Endodermal cell (in vitro differentiated cells): ENCODE data around the gene PITHD1. TPM values are rescaled to one million over a fixed set of nuclear protein-coding genes. Genes with fewer than 3 reads are reported as not detected.

ENCODE experiments used
- DNase-seq: peaks from one replicate; pipeline ENCODE4 v3.0.0-alpha.2; 2017
- H3K27ac ChIP-seq: 2 replicates; pipeline ENCODE4 v1.5.1; 2013; ENCODE audit warnings: mild to moderate bottlenecking, low read depth, low read length, moderate library complexity
- H3K27me3 ChIP-seq: 2 replicates; pipeline ENCODE4 v1.6.1; 2013; ENCODE audit warnings: mild to moderate bottlenecking, low read length, moderate library complexity; ENCODE audit not compliant: insufficient read depth, control insufficient read depth, poor library complexity, severe bottlenecking
- H3K36me3 ChIP-seq: 2 replicates; pipeline ENCODE4 v1.7.0; 2013; ENCODE audit warnings: mild to moderate bottlenecking, low read length, moderate library complexity; ENCODE audit not compliant: control insufficient read depth, insufficient read depth
- H3K4me1 ChIP-seq: one replicate; pipeline ENCODE4 v1.7.0; 2013; ENCODE audit warnings: low read length; ENCODE audit not compliant: control insufficient read depth, insufficient read depth
- H3K4me3 ChIP-seq: 2 replicates; pipeline ENCODE4 v1.5.1; 2013; ENCODE audit warnings: mild to moderate bottlenecking, low read length, moderate library complexity
- H3K9ac ChIP-seq: 2 replicates; pipeline ENCODE4 v1.6.1; 2013; ENCODE audit warnings: mild to moderate bottlenecking, low read length, moderate library complexity; ENCODE audit not compliant: poor library complexity, severe bottlenecking; ENCODE audit errors: extremely low read depth
- H3K9me3 ChIP-seq: 2 replicates; pipeline ENCODE4 v1.6.1; 2013; ENCODE audit warnings: mild to moderate bottlenecking, low read length, moderate library complexity; ENCODE audit not compliant: control insufficient read depth
- H3K27ac Mint-ChIP-seq: 2 replicates; pipeline ENCODE4 v1.8.0; 2020; ENCODE audit warnings: mixed read lengths
- H3K27me3 Mint-ChIP-seq: 2 replicates; pipeline ENCODE4 v1.8.0; 2021; ENCODE audit warnings: mild to moderate bottlenecking, mixed read lengths; ENCODE audit not compliant: insufficient read depth
- H3K36me3 Mint-ChIP-seq: 2 replicates; pipeline ENCODE4 v1.8.0; 2020; ENCODE audit warnings: low read depth, mixed read lengths
- H3K4me1 Mint-ChIP-seq: 2 replicates; pipeline ENCODE4 v1.8.0; 2020; ENCODE audit warnings: mixed read lengths
- H3K4me3 Mint-ChIP-seq: 2 replicates; pipeline ENCODE4 v1.8.0; 2020; ENCODE audit warnings: mild to moderate bottlenecking, moderate library complexity, mixed read lengths
- H3K9me3 Mint-ChIP-seq: 2 replicates; pipeline ENCODE4 v1.8.0; 2020; ENCODE audit warnings: mild to moderate bottlenecking, mixed read lengths
- CTCF ChIP-seq: fragments of 200-600 bp; sonication (generic); conservative IDR thresholded peaks from 2 replicates; pipeline ENCODE4 v1.5.0; 2021; ENCODE audit warnings: antibody characterized with exemption, mild to moderate bottlenecking
- whole genome bisulfite sequencing, 2 experiments: methylation state at CpG; one replicate each; pipeline versions ENCODE4 v1.1.5 to v1.1.7; 2013; ENCODE audit warnings: missing lambda C conversion rate in 2 of 2, mixed read lengths in 1 of 2; ENCODE audit not compliant: insufficient coverage in 1 of 2, insufficient read length in 1 of 2; 5-methylcytosine and 5-hydroxymethylcytosine counted together
- total RNA-seq, 2 donors: library from RNA; stranded (reverse); fragmentation: NEBNext Ultra II Directional in 1 of 2; extraction: Animal tissue kit (Norgen Biotek cat#: 25700) in 1 of 2; gene quantifications; 2 replicates in 1 of 2; 3 replicates in 1 of 2; pipeline ENCODE4 v1.2.1, GENCODE V29; 2021

Gene PITHD1
- total RNA-seq, 2 donors from 2014 or later: 62.5 to 71.3 TPM

DNA sequence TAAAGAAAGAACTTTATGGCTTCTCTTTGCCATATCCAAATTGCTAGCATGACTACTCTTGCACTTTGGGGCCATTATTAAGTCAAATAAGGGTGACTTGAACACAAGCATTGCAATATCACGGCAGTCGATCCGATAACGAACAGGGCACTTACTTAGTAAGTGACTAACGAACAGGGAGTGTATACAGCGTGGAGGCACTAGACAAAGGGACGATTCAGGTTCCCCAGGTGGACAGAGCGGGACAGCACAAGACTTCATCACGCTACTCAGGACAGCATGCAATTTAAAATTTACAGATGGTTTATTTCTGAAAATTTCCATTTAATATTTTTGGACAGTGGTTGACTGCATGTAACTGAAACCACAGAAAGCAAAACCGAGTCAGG, 5.4 kb upstream of the PITHD1 start:
- Histone ChIP-seq H3K36me3 (peaks cover 18% of the 10 kb centered on the region), H3K27ac (no peak overlapping the region), H3K4me3 (no peak overlapping the region), H3K4me1 (no peaks in the 10 kb centered on the region), H3K9ac (no peak overlapping the region), H3K9me3 (no peaks in the 10 kb centered on the region), H3K27me3 (no peaks in the 10 kb centered on the region)
- no peak for TF ChIP-seq CTCF
- WGBS, 2 experiments: 88 to 94% methylated on average over 10 of the region's 10 CpGs
- H3K4me1 Mint-ChIP-seq: no peaks in the 10 kb centered on the region
- no peak for DNase-seq
- H3K9me3 Mint-ChIP-seq: no peaks in the 10 kb centered on the region
- H3K36me3 Mint-ChIP-seq: peaks cover 13% of the 10 kb centered on the region
- no peaks in the 10 kb centered on the region for H3K27me3 Mint-ChIP-seq
- H3K27ac Mint-ChIP-seq: no peak overlapping the region
- no peak overlapping the region for H3K4me3 Mint-ChIP-seq

GRCh38 chr1:23774174-23774880, 3.9 kb upstream of the PITHD1 start:
- Histone ChIP-seq H3K4me1 (no peaks in the 10 kb centered on the region), H3K9ac (no peak overlapping the region), H3K27me3 (no peaks in the 10 kb centered on the region), H3K36me3 (peaks cover 7% of the 10 kb centered on the region), H3K27ac (no peak overlapping the region), H3K9me3 (no peaks in the 10 kb centered on the region), H3K4me3 (no peak overlapping the region)
- H3K36me3 Mint-ChIP-seq: peaks cover 3% of the 10 kb centered on the region
- H3K27me3 Mint-ChIP-seq: no peaks in the 10 kb centered on the region
- no peak for TF ChIP-seq CTCF
- H3K4me1 Mint-ChIP-seq: peaks cover 5% of the 10 kb centered on the region
- DNase-seq: no peak
- WGBS, 2 experiments: 90 to 95% methylated on average over 6 of the region's 6 CpGs
- no peaks in the 10 kb centered on the region for H3K9me3 Mint-ChIP-seq
- H3K4me3 Mint-ChIP-seq: no peak overlapping the region
- H3K27ac Mint-ChIP-seq: no peak overlapping the region

DNA sequence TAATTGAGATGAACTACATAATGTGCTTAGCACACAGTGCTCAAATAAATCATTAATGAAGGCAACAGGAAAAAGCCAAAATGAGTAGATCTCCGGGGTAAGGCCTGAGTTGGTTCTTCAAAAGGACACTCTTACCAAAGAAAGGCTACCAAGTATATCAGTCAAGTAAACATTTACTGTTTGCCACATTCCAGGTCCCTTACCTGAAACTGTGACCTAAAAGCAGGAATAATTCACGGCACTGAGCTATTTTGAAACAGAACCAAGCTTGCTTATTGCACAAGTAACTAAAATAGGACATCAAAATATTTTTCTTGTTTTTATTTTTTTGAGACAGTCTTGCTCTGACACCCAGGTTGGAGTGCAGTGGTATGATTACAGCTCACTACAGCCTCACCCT, 2.0 kb upstream of the PITHD1 start:
- H3K9me3 ChIP-seq: no peaks in the 10 kb centered on the region
- Mint-ChIP-seq H3K27me3 (no peaks in the 10 kb centered on the region), H3K9me3 (no peaks in the 10 kb centered on the region), H3K36me3 (no peaks in the 10 kb centered on the region), H3K4me3 (no peak overlapping the region), H3K4me1 (peaks cover 7% of the 10 kb centered on the region), H3K27ac (no peak overlapping the region)
- H3K27me3 ChIP-seq: no peaks in the 10 kb centered on the region
- H3K4me1 ChIP-seq: no peaks in the 10 kb centered on the region
- no peak for DNase-seq
- no peak overlapping the region for H3K27ac ChIP-seq
- H3K9ac ChIP-seq: no peak overlapping the region
- TF ChIP-seq CTCF: no peak
- no peak overlapping the region for H3K4me3 ChIP-seq
- whole genome bisulfite sequencing, 2 experiments: 89 to 98% methylated on average over 1 to 2 of the region's 2 CpGs
- peaks cover 8% of the 10 kb centered on the region for H3K36me3 ChIP-seq
